Stomach (tissue), 9 donors: ENCODE data around the gene KRTAP13-1. TPM values are rescaled to one million over a fixed set of nuclear protein-coding genes. Genes with fewer than 3 reads are reported as not detected.

Source experiments
- DNase-seq, 2 donors: peaks; one replicate each; pipeline versions ENCODE4 v3.0.0 to v3.0.0-alpha.2; 2013 to 2019
- H3K27ac ChIP-seq, 5 donors: fragments of 200-600 bp in 4 of 5; sonication (generic) in 4 of 5; one replicate each; pipeline ENCODE4 v1.5.1; 2013 to 2019; ENCODE audit warnings: mild to moderate bottlenecking in 1 of 5, moderate library complexity in 1 of 5
- H3K27me3 ChIP-seq, 3 donors: fragments of 200-600 bp; sonication (generic); one replicate each; pipeline ENCODE4 v1.5.1; 2017 to 2019; ENCODE audit warnings: mixed run types in 1 of 3
- H3K36me3 ChIP-seq, 4 donors: fragments of 200-600 bp; sonication (generic); 1 replicate in 3 of 4; 2 replicates in 1 of 4; pipeline ENCODE4 v1.5.1; 2016 to 2019
- H3K4me1 ChIP-seq, 4 donors: fragments of 200-600 bp; sonication (generic); one replicate each; pipeline ENCODE4 v1.5.1; 2016 to 2019
- H3K4me3 ChIP-seq, 4 donors: fragments of 200-600 bp; sonication (generic) in 3 of 4; one replicate each; pipeline ENCODE4 v1.5.1; 2016 to 2019; ENCODE audit warnings: mild to moderate bottlenecking in 1 of 4
- H3K9me3 ChIP-seq, 4 donors: fragments of 200-600 bp; sonication (generic); one replicate each; pipeline ENCODE4 v1.5.1; 2016 to 2019
- EP300 ChIP-seq: sonication (generic); formaldehyde crosslinking; IDR thresholded peaks from one replicate; pipeline ENCODE4 v1.6.1; 2017; ENCODE audit warnings: antibody characterized with exemption
- POLR2A ChIP-seq, 4 donors: fragments of 450-650 bp; IDR thresholded peaks; one replicate each; pipeline ENCODE4 v1.6.1; 2016; ENCODE audit warnings: antibody characterized with exemption in 4 of 4, control low read depth in 2 of 4, mild to moderate bottlenecking in 1 of 4, moderate library complexity in 1 of 4
- POLR2AphosphoS5 ChIP-seq, 3 donors: sonication (generic); formaldehyde crosslinking; IDR thresholded peaks; one replicate each; pipeline ENCODE4 v1.6.1; 2016; ENCODE audit warnings: antibody characterized with exemption in 3 of 3
- WGBS, 5 donors: extraction: QIAGEN DNeasy Blood & Tissue Kit in 3 of 5; methylation state at CpG; one replicate each; pipeline versions ENCODE4 v1.1.5 to v1.1.7; 2013 to 2018; 5-methylcytosine and 5-hydroxymethylcytosine counted together
- intact Hi-C: fragments of 100-400 bp; cut with DNase I; formaldehyde crosslinking; loops from one replicate; pipeline ENCODE4 v1.15.1; 2023; ENCODE audit warnings: low total_unique reads
- polyA plus RNA-seq, 3 donors: library from polyadenylated mRNA; stranded (reverse); fragments of 200-250 nt; gene quantifications; one replicate each; pipeline ENCODE4 v1.2.3, GENCODE V29; 2013
- total RNA-seq, 5 donors: library from RNA; depleted of rRNA; stranded (reverse); fragments of >200 nt; gene quantifications; one replicate each; pipeline versions ENCODE4 v1.1.0 to v1.2.3, GENCODE V29; 2014 to 2016
- TF ChIP-seq, protein P1 (sequence below), 7 experiments: fragments of 450-650 bp in 4 of 7; fragments of 200-600 bp in 3 of 7; sonication (generic) in 3 of 7; IDR thresholded peaks; one replicate each; pipeline ENCODE4 v1.5.1; 2016 to 2019; ENCODE audit warnings: antibody characterized with exemption in 7 of 7, control low read depth in 2 of 7, mild to moderate bottlenecking in 1 of 7
- donor health status: healthy with polysubstance abuse.
- donor health status: Bipolar disorder and iron deficiency.
- donor health status: healthy.

KRTAP13-1 gene
- total and polyA plus RNA-seq, 8 donors: not detected

DNA sequence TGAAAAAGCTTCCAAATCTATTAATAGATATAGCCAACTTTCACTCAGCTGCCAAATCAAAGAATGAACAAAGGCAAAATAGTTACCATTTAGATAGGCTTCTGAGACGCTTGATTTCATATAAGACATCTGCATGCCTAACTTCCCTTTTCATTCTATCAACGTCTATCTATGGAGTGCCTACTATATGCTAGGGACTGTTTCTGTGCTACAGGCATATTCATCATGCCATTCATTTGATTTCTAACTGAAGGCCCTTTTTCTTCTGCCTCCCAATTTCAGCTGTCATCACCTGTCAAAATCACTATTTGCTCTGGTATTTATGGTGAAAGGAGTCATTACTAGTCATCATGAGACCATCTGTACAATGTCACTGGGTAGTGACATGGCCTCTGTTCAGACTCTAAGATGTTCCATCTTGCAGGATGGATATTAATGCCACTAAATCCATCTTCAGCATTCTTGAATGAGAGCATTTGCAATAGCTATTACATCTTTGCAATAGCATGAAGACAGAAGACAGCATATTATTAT is 4.3 kb upstream of the KRTAP13-1 start:
- intact Hi-C loops: no loop called here
- Histone ChIP-seq H3K27ac (no peak overlapping the region), H3K4me3 (no peak overlapping the region), H3K27me3 (no peaks in the 10 kb centered on the region), H3K9me3 (peaks cover 0 to 17% (median 10%) of the 10 kb centered on the region in 4 donors), H3K4me1 (no peaks in the 10 kb centered on the region), H3K36me3 (no peaks in the 10 kb centered on the region)
- no peak for DNase-seq
- WGBS, 5 donors: 56 to 68% (median 68%) methylated on average over 2 of the region's 2 CpGs
- TF ChIP-seq EP300: no peak
- no peak for TF ChIP-seq POLR2AphosphoS5 (IDR thresholded peaks at IDR 0.05)
- TF ChIP-seq, protein P1, sequence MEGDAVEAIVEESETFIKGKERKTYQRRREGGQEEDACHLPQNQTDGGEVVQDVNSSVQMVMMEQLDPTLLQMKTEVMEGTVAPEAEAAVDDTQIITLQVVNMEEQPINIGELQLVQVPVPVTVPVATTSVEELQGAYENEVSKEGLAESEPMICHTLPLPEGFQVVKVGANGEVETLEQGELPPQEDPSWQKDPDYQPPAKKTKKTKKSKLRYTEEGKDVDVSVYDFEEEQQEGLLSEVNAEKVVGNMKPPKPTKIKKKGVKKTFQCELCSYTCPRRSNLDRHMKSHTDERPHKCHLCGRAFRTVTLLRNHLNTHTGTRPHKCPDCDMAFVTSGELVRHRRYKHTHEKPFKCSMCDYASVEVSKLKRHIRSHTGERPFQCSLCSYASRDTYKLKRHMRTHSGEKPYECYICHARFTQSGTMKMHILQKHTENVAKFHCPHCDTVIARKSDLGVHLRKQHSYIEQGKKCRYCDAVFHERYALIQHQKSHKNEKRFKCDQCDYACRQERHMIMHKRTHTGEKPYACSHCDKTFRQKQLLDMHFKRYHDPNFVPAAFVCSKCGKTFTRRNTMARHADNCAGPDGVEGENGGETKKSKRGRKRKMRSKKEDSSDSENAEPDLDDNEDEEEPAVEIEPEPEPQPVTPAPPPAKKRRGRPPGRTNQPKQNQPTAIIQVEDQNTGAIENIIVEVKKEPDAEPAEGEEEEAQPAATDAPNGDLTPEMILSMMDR (IDR thresholded peaks at IDR 0.05): no peak
- TF ChIP-seq POLR2A (IDR thresholded peaks at IDR 0.05): no peak

DNA sequence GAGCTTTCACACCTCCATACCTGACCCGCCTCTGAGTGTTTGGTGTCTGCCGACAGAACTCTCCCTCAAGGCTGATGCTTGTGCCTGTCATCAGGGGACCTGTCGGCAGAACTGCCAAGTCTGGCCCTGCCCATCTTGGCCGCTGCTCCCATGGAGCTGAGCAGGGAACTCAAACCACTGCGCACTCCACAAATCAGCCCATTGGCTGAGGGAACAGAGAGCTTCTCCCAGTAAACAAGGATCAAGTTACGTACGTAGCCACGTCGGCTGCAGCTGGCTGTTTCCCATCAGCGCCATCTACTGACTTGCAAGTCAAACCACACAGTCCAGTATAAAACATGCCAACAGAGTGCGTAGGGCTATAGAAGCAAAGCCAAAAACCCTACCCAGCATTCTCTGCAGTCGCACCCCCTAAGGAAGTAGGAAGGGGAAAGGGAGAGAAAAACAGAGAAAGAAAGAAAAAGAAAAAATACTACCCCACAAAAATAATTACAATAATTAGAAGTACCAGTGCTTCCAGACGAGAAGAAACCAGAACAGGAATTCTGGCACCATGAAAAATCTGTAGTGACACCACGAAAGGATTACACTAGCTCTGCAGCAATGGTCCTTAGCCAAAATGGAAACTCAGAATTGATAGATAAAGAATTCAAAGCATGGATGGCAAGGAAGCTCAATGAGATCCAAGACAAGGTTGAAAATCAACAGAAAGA is 13.1 kb downstream of the KRTAP13-1 start:
- no peak for TF ChIP-seq POLR2AphosphoS5 (IDR thresholded peaks at IDR 0.05)
- TF ChIP-seq EP300: no peak
- no peak for TF ChIP-seq POLR2A (IDR thresholded peaks at IDR 0.05)
- TF ChIP-seq, protein P1 (IDR thresholded peaks at IDR 0.05): peak in 3 of 7 experiments; percentile 12 to 44 (median 14)
- intact Hi-C loops: no loop called here
- Histone ChIP-seq H3K4me3 (no peak overlapping the region), H3K4me1 (no peaks in the 10 kb centered on the region), H3K27ac (no peak overlapping the region), H3K27me3 (no peaks in the 10 kb centered on the region), H3K9me3 (peaks cover 0 to 8% (median 0%) of the 10 kb centered on the region in 4 donors), H3K36me3 (no peaks in the 10 kb centered on the region)
- WGBS, 5 donors: 29 to 36% (median 30%) methylated on average over 14 of the region's 14 CpGs
- peak; percentile 48 to 66 for DNase-seq

DNA sequence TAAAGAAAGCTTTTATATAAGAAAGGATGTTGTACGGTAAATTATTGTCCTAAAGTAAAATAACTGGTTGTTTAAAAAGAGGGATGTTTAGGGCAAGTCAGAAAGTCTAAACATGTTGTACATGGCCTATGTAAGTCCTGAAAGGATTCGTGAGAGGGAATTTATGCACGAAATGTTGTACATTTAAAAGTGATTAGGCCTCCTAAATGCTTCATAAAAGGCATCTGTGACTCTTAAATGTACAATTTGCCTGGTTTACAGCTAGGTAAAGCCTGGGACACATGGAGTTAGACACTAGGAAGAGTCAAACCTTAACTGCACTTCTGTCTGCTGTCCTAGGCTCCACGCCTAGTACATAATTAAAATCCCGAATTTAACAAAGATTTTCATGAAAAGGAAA is 20.2 kb downstream of the KRTAP13-1 start:
- no peak for DNase-seq
- H3K27me3 ChIP-seq: no peaks in the 10 kb centered on the region

DNA sequence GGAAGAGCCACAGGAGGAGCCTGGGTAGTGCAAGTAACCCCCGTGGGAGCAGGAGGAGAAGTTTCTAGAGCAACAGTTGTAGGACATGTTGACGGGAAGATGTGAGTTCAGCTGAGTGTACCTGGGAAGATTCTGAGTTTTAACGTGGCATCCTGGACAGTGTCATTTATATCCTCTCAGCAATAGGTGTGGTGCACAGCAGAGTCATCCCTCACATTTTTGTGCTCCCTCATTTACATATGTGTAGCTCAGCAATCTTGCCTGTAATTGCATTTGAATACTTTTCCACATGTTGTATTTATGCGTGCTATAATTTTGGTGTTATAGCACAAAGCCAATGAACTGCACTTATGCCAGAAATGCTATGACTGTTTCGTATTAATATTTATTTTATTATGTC is 30.0 kb downstream of the KRTAP13-1 start, which contains the start of gene KRTAP13-3:
Gene KRTAP13-3, minus strand, starts transcription at position 101 of the 400 bp plus-strand sequence. Its CDS starts 14 bp downstream, at position 87.
- H3K4me1 ChIP-seq: no peaks in the 10 kb centered on the region
- H3K36me3 ChIP-seq: no peaks in the 10 kb centered on the region
- H3K9me3 ChIP-seq: no peaks in the 10 kb centered on the region
- DNase-seq: no peak
- intact Hi-C loops: no loop called here
- H3K4me3 ChIP-seq: no peak within 1 kb of the TSS
- no peaks in the 10 kb centered on the region for H3K27me3 ChIP-seq
- 70 to 85% (median 78%) methylated on average over 5 of the region's 5 CpGs for WGBS, 5 donors
- TF ChIP-seq POLR2AphosphoS5 (IDR thresholded peaks at IDR 0.05) (no peak), EP300 (no peak)
- TF ChIP-seq, protein P1 (IDR thresholded peaks at IDR 0.05): no peak
- no peak within 1 kb of the TSS for H3K27ac ChIP-seq

More for the DNA sequence above, 20.2 kb downstream of the KRTAP13-1 start:
- WGBS, 5 donors: 69 to 82% (median 74%) methylated on average over 5 of the region's 5 CpGs
- Histone ChIP-seq H3K4me1 (no peaks in the 10 kb centered on the region), H3K36me3 (no peaks in the 10 kb centered on the region), H3K27ac (no peak overlapping the region), H3K4me3 (no peak overlapping the region), H3K9me3 (no peaks in the 10 kb centered on the region)
- TF ChIP-seq, protein P1 (IDR thresholded peaks at IDR 0.05): no peak
- TF ChIP-seq EP300: no peak
- no peak for TF ChIP-seq POLR2AphosphoS5 (IDR thresholded peaks at IDR 0.05)
- no peak for TF ChIP-seq POLR2A (IDR thresholded peaks at IDR 0.05)
- intact Hi-C loops: no loop called here
